Right lobe of liver (tissue), 6 donors: ENCODE results near the gene C8A. TPM values are rescaled to one million over a fixed set of nuclear protein-coding genes. Genes with fewer than 3 reads are reported as not detected.

Experiments
- ATAC-seq, 4 donors: fragments of 200-7000 bp; cut with Tn5 transposase; one replicate each; pipeline ENCODE4 v1.9.1; 2020; ENCODE audit warnings: mild to moderate bottlenecking in 4 of 4, moderate library complexity in 4 of 4
- DNase-seq, 3 donors: peaks; one replicate each; pipeline ENCODE4 v3.0.0-alpha.2; 2020
- H3K27ac ChIP-seq, 3 donors: fragments of 200-600 bp; one replicate each; pipeline ENCODE4 v1.8.0; 2022
- H3K27me3 ChIP-seq, 2 donors: fragments of 200-600 bp; one replicate each; pipeline ENCODE4 v1.8.0; 2022
- H3K36me3 ChIP-seq, 4 donors: fragments of 200-600 bp; sonication (generic) in 1 of 4; one replicate each; pipeline versions ENCODE4 v1.5.1 to v1.8.0; 2017 to 2022; ENCODE audit warnings: control low read depth in 1 of 4
- H3K4me1 ChIP-seq, 4 donors: fragments of 200-600 bp; sonication (generic) in 1 of 4; one replicate each; pipeline versions ENCODE4 v1.5.1 to v1.8.0; 2017 to 2022; ENCODE audit warnings: control low read depth in 1 of 4
- H3K4me3 ChIP-seq, 3 donors: fragments of 200-600 bp; one replicate each; pipeline ENCODE4 v1.8.0; 2022
- H3K9me3 ChIP-seq, 4 donors: fragments of 200-600 bp; sonication (generic) in 1 of 4; one replicate each; pipeline versions ENCODE4 v1.5.1 to v1.8.0; 2017 to 2022; ENCODE audit warnings: control low read depth in 1 of 4
- POLR2A ChIP-seq: fragments of 450-650 bp; IDR thresholded peaks from one replicate; pipeline ENCODE4 v1.6.1; 2017; ENCODE audit warnings: antibody characterized with exemption, mild to moderate bottlenecking
- WGBS: methylation state at CpG from one replicate; pipeline ENCODE4 v1.1.6; 2018; ENCODE audit warnings: low coverage, low lambda C conversion rate; ENCODE audit not compliant: insufficient coverage; ENCODE audit errors: missing lambda C conversion rate; 5-methylcytosine and 5-hydroxymethylcytosine counted together
- intact Hi-C, 2 donors: fragments of 100-400 bp; cut with DNase I; formaldehyde crosslinking; loops; one replicate each; pipeline versions ENCODE4 v1.11.2 to v1.14.1; 2022
- total RNA-seq, 6 experiments: library from RNA; depleted of rRNA in 2 of 6; stranded (reverse); fragments of >200 nt in 2 of 6; fragmentation: NEBNext Ultra II Directional in 3 of 6; extraction: Animal tissue kit (Norgen Biotek cat#: 25700) in 3 of 6; gene quantifications; one replicate each; pipeline versions ENCODE4 v1.1.0 to v1.2.4, GENCODE V29; 2016 to 2023
- TF ChIP-seq, protein P1 (sequence below), 4 donors: fragments of 200-600 bp in 3 of 4; fragments of 450-650 bp in 1 of 4; IDR thresholded peaks; one replicate each; pipeline versions ENCODE4 v1.5.1 to v1.8.0; 2016 to 2022; ENCODE audit warnings: antibody characterized with exemption in 4 of 4, mild to moderate bottlenecking in 2 of 4
- donor health status: DM: no; HTN: yes; CAD: no.
- donor health status: DM: no; HTN: no; CAD: no.
- donor health status: DM: no; HTN: no; CAD: no.
- donor health status: DM: no; HTN: yes; CAD: no.
- donor health status: DM: no; HTN: yes; CAD: no.

The C8A gene
- total RNA-seq, 6 experiments from 2014 or later, result 177 to 432 (median 299) TPM

DNA sequence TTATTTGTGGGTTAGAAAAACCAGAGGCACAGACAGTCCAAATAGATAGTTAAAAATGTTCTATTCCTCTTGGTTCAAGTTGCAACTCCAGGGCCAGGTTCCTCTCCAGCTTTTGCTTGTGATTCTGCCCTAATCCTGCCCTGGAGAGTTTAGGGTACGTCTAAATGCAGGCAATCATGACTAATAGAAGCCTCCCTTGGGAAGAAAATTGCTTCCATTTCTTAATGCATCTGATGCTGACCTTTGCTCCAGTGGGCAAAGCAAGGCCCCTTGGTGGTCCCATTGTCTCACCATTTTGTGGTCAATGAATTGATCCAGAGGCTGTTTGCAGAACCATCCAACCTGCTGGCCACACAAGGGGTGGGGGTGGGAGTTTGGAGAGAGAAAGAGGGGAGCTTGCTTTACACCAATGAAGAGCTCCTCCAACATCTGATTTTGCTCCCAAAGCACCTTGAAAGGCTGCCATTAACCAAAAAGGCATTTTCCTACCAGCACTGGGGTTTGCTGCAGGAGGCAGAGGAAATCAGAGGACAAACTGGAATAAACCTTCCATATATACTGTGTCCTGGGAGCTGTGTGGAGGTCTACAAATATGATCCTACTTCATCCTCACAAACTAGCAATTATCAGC, 79.9 kb downstream of the C8A start:
- DNase-seq, result no peak
- no peak overlapping the region for H3K27ac ChIP-seq
- no peaks in the 10 kb centered on the region for H3K4me1 ChIP-seq
- TF ChIP-seq, protein P1, sequence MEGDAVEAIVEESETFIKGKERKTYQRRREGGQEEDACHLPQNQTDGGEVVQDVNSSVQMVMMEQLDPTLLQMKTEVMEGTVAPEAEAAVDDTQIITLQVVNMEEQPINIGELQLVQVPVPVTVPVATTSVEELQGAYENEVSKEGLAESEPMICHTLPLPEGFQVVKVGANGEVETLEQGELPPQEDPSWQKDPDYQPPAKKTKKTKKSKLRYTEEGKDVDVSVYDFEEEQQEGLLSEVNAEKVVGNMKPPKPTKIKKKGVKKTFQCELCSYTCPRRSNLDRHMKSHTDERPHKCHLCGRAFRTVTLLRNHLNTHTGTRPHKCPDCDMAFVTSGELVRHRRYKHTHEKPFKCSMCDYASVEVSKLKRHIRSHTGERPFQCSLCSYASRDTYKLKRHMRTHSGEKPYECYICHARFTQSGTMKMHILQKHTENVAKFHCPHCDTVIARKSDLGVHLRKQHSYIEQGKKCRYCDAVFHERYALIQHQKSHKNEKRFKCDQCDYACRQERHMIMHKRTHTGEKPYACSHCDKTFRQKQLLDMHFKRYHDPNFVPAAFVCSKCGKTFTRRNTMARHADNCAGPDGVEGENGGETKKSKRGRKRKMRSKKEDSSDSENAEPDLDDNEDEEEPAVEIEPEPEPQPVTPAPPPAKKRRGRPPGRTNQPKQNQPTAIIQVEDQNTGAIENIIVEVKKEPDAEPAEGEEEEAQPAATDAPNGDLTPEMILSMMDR (IDR thresholded peaks at IDR 0.05), result no peak
- no peak for TF ChIP-seq POLR2A
- H3K36me3 ChIP-seq, result peaks cover 0 to 55% (median 26%) of the 10 kb centered on the region in 4 donors
- no peaks in the 10 kb centered on the region for H3K9me3 ChIP-seq
- ATAC-seq, result no peak
- WGBS, result 17% methylated on average over 1 of the region's 1 CpG
- H3K4me3 ChIP-seq, result no peak overlapping the region
- no peaks in the 10 kb centered on the region for H3K27me3 ChIP-seq
- intact Hi-C loops, result no loop called here

DNA sequence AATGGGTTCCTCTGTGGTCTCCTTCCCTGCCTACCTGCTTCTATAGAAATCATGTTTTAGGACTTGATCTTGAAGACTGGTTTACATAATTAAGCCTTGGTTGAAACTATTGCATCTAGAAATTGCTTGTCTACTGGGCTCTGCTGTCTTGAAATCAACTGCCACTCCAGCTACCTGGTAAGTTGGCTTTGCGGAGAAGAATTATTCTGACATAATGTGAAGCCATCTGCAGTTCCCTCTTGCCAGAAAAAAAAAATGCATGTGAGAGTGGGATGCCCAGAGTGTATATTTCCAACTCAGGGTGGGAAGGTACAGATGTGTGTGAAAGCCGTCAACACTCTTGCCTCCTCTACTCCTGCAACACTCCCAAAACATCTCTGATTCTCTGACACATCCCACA, 84.0 kb downstream of the C8A start:
- 96% methylated on average over 2 of the region's 2 CpGs for WGBS

DNA sequence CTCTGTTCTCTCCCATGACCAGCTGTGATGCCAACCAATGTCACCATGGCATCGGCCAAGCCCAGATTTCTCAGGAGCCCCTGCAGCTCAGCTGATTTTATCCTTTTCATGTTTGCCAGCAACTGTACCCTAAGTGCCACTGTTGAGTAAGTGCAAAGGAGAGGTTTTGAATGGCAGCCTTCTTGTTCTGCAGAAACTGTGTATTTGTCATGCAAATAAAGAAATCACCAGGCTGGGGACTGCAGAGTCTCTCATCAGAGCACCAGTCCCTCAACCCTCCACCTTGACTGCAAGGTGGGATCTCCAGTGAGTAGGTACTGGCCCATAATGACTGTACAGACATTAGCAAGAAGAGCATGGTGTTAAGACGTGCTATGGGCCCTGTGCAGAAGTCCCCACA, 84.6 kb downstream of the C8A start:
- ATAC-seq (no peak), DNase-seq (no peak)
- no peaks in the 10 kb centered on the region for H3K9me3 ChIP-seq
- H3K27ac ChIP-seq, result no peak overlapping the region
- 89% methylated on average over 2 of the region's 2 CpGs for WGBS
- TF ChIP-seq, protein P1 (IDR thresholded peaks at IDR 0.05), result no peak
- no peak for TF ChIP-seq POLR2A
- H3K36me3 ChIP-seq, result peaks cover 0 to 66% (median 31%) of the 10 kb centered on the region in 4 donors
- H3K4me3 ChIP-seq, result no peak overlapping the region
- intact Hi-C loops, result no loop called here
- H3K4me1 ChIP-seq, result no peaks in the 10 kb centered on the region
- no peaks in the 10 kb centered on the region for H3K27me3 ChIP-seq

More for the DNA sequence above, 84.0 kb downstream of the C8A start:
- Histone ChIP-seq H3K9me3 (no peaks in the 10 kb centered on the region), H3K27me3 (no peaks in the 10 kb centered on the region), H3K4me1 (no peaks in the 10 kb centered on the region), H3K27ac (no peak overlapping the region), H3K4me3 (no peak overlapping the region), H3K36me3 (peaks cover 0 to 66% (median 30%) of the 10 kb centered on the region in 4 donors)
- DNase-seq (no peak), ATAC-seq (no peak)
- TF ChIP-seq POLR2A, result no peak
- TF ChIP-seq, protein P1 (IDR thresholded peaks at IDR 0.05), result no peak
- intact Hi-C loops, result no loop called here

DNA sequence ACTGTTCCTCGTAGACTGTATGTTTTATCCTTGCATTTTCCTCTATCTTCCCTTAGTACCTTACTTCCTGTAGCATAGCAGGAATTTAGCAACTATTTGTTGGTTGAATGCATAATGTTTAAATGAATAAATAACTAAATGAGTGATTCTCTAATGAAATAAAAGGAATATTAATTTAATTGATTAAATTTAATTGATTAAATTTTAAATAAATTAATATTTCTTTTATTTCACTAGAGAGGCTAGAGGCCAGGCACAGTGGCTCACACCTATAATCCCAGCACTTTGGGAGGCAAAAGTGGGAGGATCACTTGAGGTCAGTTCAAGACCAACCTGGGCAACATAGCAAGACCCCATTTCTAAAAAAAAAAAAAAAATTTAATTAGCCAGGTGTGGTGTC, 85.4 kb downstream of the C8A start:
- Histone ChIP-seq H3K4me3 (no peak overlapping the region), H3K27ac (no peak overlapping the region), H3K36me3 (peaks cover 0 to 70% (median 35%) of the 10 kb centered on the region in 4 donors), H3K9me3 (no peaks in the 10 kb centered on the region), H3K27me3 (no peaks in the 10 kb centered on the region), H3K4me1 (peaks cover 0 to 3% (median 0%) of the 10 kb centered on the region in 4 donors)
- no peak for DNase-seq
- intact Hi-C loops, result no loop called here
- TF ChIP-seq POLR2A, result no peak
- TF ChIP-seq, protein P1 (IDR thresholded peaks at IDR 0.05), result no peak
- ATAC-seq, result no peak
- 83% methylated on average over 1 of the region's 1 CpG for WGBS
